K562 (cell line): ENCODE results near the gene HNRNPH3. TPM values are rescaled to one million over a fixed set of nuclear protein-coding genes. Genes with fewer than 3 reads are reported as not detected.
A peak's percentile ranks its signal among the peaks of the same experiment; 100 is the strongest.

Experiments used
- ARID3B ChIP-seq: fragments of 250-450 bp; sonication (Bioruptor Pico); IDR thresholded peaks from 2 replicates; pipeline ENCODE4 v1.4.0; 2020; ENCODE audit warnings: borderline replicate concordance
- CREB1 ChIP-seq, 2 experiments: sonication (generic) in 1 of 2; formaldehyde crosslinking in 1 of 2; IDR thresholded peaks; 2 replicates each; pipeline versions ENCODE4 v1.6.1 to v1.8.0; 2012 to 2022; ENCODE audit warnings: inconsistent platforms in 1 of 2, mild to moderate bottlenecking in 1 of 2, missing genetic modification reagents in 1 of 2, moderate library complexity in 1 of 2
- CTCFL ChIP-seq: IDR thresholded peaks from 2 replicates; pipeline ENCODE4 v1.6.1; 2011; ENCODE audit warnings: borderline replicate concordance, low read depth, mild to moderate bottlenecking, moderate library complexity, low read length; ENCODE audit not compliant: insufficient read depth, poor library complexity, severe bottlenecking
- MTF1 ChIP-seq: fragments of 250-450 bp; sonication (Bioruptor Pico); IDR thresholded peaks from 2 replicates; pipeline ENCODE4 v1.9.0; 2021; ENCODE audit warnings: moderate library complexity, mild to moderate bottlenecking, inconsistent platforms, borderline replicate concordance
- SREBF1 ChIP-seq: fragments of 150-350 bp; IDR thresholded peaks from 2 replicates; pipeline ENCODE4 v1.6.1; 2014; ENCODE audit warnings: antibody characterized with exemption, low read depth, low read length, borderline replicate concordance
- SRF ChIP-seq, 2 experiments: fragments of 250-450, 450-650 bp in 1 of 2; sonication (Bioruptor Pico) in 1 of 2; sonication (generic) in 1 of 2; formaldehyde crosslinking; IDR thresholded peaks; 2 replicates each; pipeline versions ENCODE4 v1.5.0 to v1.5.1; 2020 to 2022; ENCODE audit warnings: mild to moderate bottlenecking in 1 of 2, missing genetic modification reagents in 1 of 2
- ZBTB40 ChIP-seq, 2 experiments: fragments of 450-650 bp in 1 of 2; sonication (generic) in 1 of 2; formaldehyde crosslinking in 1 of 2; IDR thresholded peaks; 2 replicates each; pipeline versions ENCODE4 v1.7.1 to v1.9.0; 2016 to 2022; ENCODE audit warnings: inconsistent platforms in 1 of 2, mild to moderate bottlenecking in 1 of 2, missing genetic modification reagents in 1 of 2
- ZNF280A ChIP-seq: fragments of 450-650 bp; IDR thresholded peaks from 2 replicates; pipeline ENCODE4 v1.6.1; 2018; ENCODE audit warnings: mild to moderate bottlenecking, low read depth; ENCODE audit not compliant: partially characterized antibody
- ZZZ3 ChIP-seq: fragments of 450-650 bp; IDR thresholded peaks from 2 replicates; pipeline ENCODE4 v1.6.1; 2016; ENCODE audit warnings: antibody characterized with exemption, mild to moderate bottlenecking, moderate library complexity
- polyA plus RNA-seq, 8 experiments: library from polyadenylated mRNA; depleted of rRNA in 4 of 8; stranded (reverse) in 5 of 8; unstranded in 3 of 8; fragments of >200 nt; fragmentation: Nextera tagmentation in 2 of 8; fragmentation: Illumina TruSeq in 1 of 8; extraction: Ambion mirVana in 2 of 8; extraction: Trizol in 1 of 8; gene quantifications; 2 replicates each; pipeline versions ENCODE4 v1.2.1 to v1.2.3, GENCODE V29; 2011 to 2014; ENCODE audit warnings: inconsistent platforms in 1 of 8, missing spikeins in 1 of 8
- total RNA-seq, 7 experiments: library from RNA; depleted of rRNA in 6 of 7; stranded (reverse); fragments of >200 nt in 6 of 7; fragmentation: Illumina TruSeq in 2 of 7; extraction: Trizol in 2 of 7; gene quantifications; 2 replicates each; pipeline versions ENCODE4 v1.2.1 to v1.2.3, GENCODE V29; 2011 to 2021; ENCODE audit warnings: low replicate concordance in 1 of 7

The HNRNPH3 gene
- total and polyA plus RNA-seq, 9 of the 15 experiments (the other 6 are each of a cell fraction or from before 2014, with no cell fraction given): 52.8 to 562 (median 152) TPM

- TF ChIP-seq CREB1 (IDR thresholded peaks at IDR 0.05) (peak; percentile 73), CREB1 (CRISPR knock-in tag; IDR thresholded peaks at IDR 0.05) (no peak; the same call in 1 of the 2 replicates), ZZZ3 (peak; percentile 66; the same call in 1 of the 2 replicates), ARID3B (CRISPR knock-in tag) (0 out of 2 replicates have a peak, but pooled peaks have one; percentile 46), SRF (CRISPR knock-in tag; IDR thresholded peaks at IDR 0.05) (no peak), SREBF1 (no peak), MTF1 (CRISPR knock-in tag) (0 out of 2 replicates have a peak, but pooled peaks have one; percentile 20), ZNF280A (no peak), CTCFL (no peak), ZBTB40 (IDR thresholded peaks at IDR 0.05) (no peak), ZBTB40 (CRISPR knock-in tag; IDR thresholded peaks at IDR 0.05) (no peak)
These were observed at the start of gene HNRNPH3 (continued) for GRCh38 chr10:68331455-68332258.
